GM23338 (cell line): ENCODE results near the gene TPCN2. TPM values are rescaled to one million over a fixed set of nuclear protein-coding genes. Genes with fewer than 3 reads are reported as not detected.

ENCODE experiments used
- ATAC-seq: fragments of 200-7000 bp; cut with Tn5 transposase; 3 replicates; pipeline ENCODE4 v1.9.1; 2020
- DNase-seq: peaks from one replicate; pipeline ENCODE4 v3.0.0-alpha.2; 2015; ENCODE audit warnings: low spot score
- H2AFZ ChIP-seq: fragments of 200-600 bp; sonication (generic); 2 replicates; pipeline ENCODE4 v1.8.0; 2016; ENCODE audit warnings: antibody characterized with exemption, mild to moderate bottlenecking, moderate library complexity
- H3F3A ChIP-seq: fragments of 200-600 bp; sonication (generic); replicated peaks from 2 replicates; pipeline ENCODE4 v1.8.0; 2017; ENCODE audit warnings: antibody characterized with exemption, mixed run types, low read depth
- H3K27ac ChIP-seq: fragments of 200-600 bp; sonication (generic); 2 replicates; pipeline ENCODE4 v1.6.1; 2016; ENCODE audit warnings: low read depth
- H3K27me3 ChIP-seq: fragments of 200-600 bp; sonication (generic); 2 replicates; pipeline ENCODE4 v1.8.0; 2016; ENCODE audit warnings: mild to moderate bottlenecking, mixed run types, moderate library complexity; ENCODE audit not compliant: insufficient read depth
- H3K36me3 ChIP-seq: fragments of 200-600 bp; sonication (generic); 2 replicates; pipeline ENCODE4 v1.8.0; 2016; ENCODE audit warnings: mild to moderate bottlenecking; ENCODE audit not compliant: insufficient read depth
- H3K4me1 ChIP-seq: fragments of 200-600 bp; sonication (generic); 2 replicates; pipeline ENCODE4 v1.8.0; 2016; ENCODE audit warnings: mild to moderate bottlenecking, moderate library complexity; ENCODE audit not compliant: insufficient read depth
- H3K4me2 ChIP-seq: fragments of 200-600 bp; sonication (generic); 2 replicates; pipeline ENCODE4 v1.7.1; 2017; ENCODE audit warnings: mixed run types
- H3K4me3 ChIP-seq: fragments of 200-600 bp; sonication (generic); 2 replicates; pipeline ENCODE4 v1.6.1; 2016; ENCODE audit warnings: mixed run types
- H3K79me2 ChIP-seq: fragments of 200-600 bp; sonication (generic); replicated peaks from 2 replicates; pipeline ENCODE4 v1.8.0; 2017; ENCODE audit warnings: mild to moderate bottlenecking; ENCODE audit not compliant: insufficient read depth
- H3K9me2 ChIP-seq: fragments of 200-600 bp; sonication (generic); 2 replicates; pipeline ENCODE4 v1.8.0; 2017; ENCODE audit not compliant: insufficient read depth
- H4K20me1 ChIP-seq: fragments of 200-600 bp; sonication (generic); replicated peaks from 2 replicates; pipeline ENCODE4 v1.8.0; 2017; ENCODE audit warnings: mild to moderate bottlenecking; ENCODE audit not compliant: insufficient read depth
- H3K27ac Mint-ChIP-seq: 2 replicates; pipeline ENCODE4 v1.8.0; 2020; ENCODE audit warnings: inconsistent platforms, mild to moderate bottlenecking, moderate library complexity, mixed read lengths
- H3K27me3 Mint-ChIP-seq: 3 replicates; pipeline ENCODE4 v1.8.0; 2022; ENCODE audit warnings: low read depth, mild to moderate bottlenecking, moderate library complexity, mixed read lengths, inconsistent platforms; ENCODE audit not compliant: insufficient read depth, poor library complexity
- H3K36me3 Mint-ChIP-seq: 3 replicates; pipeline ENCODE4 v1.8.0; 2021; ENCODE audit warnings: low read depth, mild to moderate bottlenecking, inconsistent platforms, moderate library complexity, mixed read lengths
- H3K4me1 Mint-ChIP-seq: 3 replicates; pipeline ENCODE4 v1.8.0; 2020; ENCODE audit warnings: mild to moderate bottlenecking, inconsistent platforms, mixed read lengths
- H3K4me3 Mint-ChIP-seq: 3 replicates; pipeline ENCODE4 v1.8.0; 2021; ENCODE audit warnings: moderate library complexity, mild to moderate bottlenecking, inconsistent platforms, mixed read lengths
- H3K9me3 Mint-ChIP-seq: 3 replicates; pipeline ENCODE4 v1.8.0; 2020; ENCODE audit warnings: moderate library complexity, mild to moderate bottlenecking, inconsistent platforms, mixed read lengths
- CREB1 ChIP-seq: fragments of 250-450 bp; sonication (Bioruptor Pico); IDR thresholded peaks from 2 replicates; pipeline ENCODE4 v1.5.0; 2020; ENCODE audit warnings: low read depth, mild to moderate bottlenecking, moderate library complexity
- EZH2 ChIP-seq: fragments of 200-600 bp; sonication (generic); IDR thresholded peaks from one replicate; pipeline ENCODE4 v1.8.0; 2017; ENCODE audit warnings: antibody characterized with exemption, mild to moderate bottlenecking, low read depth; ENCODE audit not compliant: unreplicated experiment
- EZH2phosphoT487 ChIP-seq: fragments of 200-600 bp; sonication (generic); IDR thresholded peaks from one replicate; pipeline ENCODE4 v1.8.1; 2018; ENCODE audit warnings: antibody characterized with exemption; ENCODE audit not compliant: unreplicated experiment
- JUNB ChIP-seq: IDR thresholded peaks from one replicate; pipeline ENCODE4 v1.6.1; 2016; ENCODE audit warnings: antibody characterized with exemption; ENCODE audit not compliant: unreplicated experiment
- NANOG ChIP-seq: IDR thresholded peaks from 2 replicates; pipeline ENCODE4 v1.6.1; 2016; ENCODE audit warnings: antibody characterized with exemption, borderline replicate concordance
- POLR2AphosphoS5 ChIP-seq: IDR thresholded peaks from 2 replicates; pipeline ENCODE4 v1.6.1; 2016; ENCODE audit warnings: antibody characterized with exemption, low read depth
- ZNF114 ChIP-seq: fragments of 250-450 bp; sonication (Bioruptor Pico); IDR thresholded peaks from 2 replicates; pipeline ENCODE4 v1.5.0; 2020; ENCODE audit warnings: mild to moderate bottlenecking, moderate library complexity
- ZNF331 ChIP-seq: fragments of 250-450 bp; sonication (Bioruptor Pico); IDR thresholded peaks from 2 replicates; pipeline ENCODE4 v1.5.0; 2020; ENCODE audit warnings: low read depth, mild to moderate bottlenecking, moderate library complexity
- polyA plus RNA-seq: library from polyadenylated mRNA; unstranded; fragments of >200 nt; fragmentation: Nextera tagmentation; extraction: Ambion mirVana; gene quantifications from 2 replicates; pipeline ENCODE4 v1.2.1, GENCODE V29; 2016
- total RNA-seq: library from RNA; depleted of rRNA; stranded (reverse); fragments of >200 nt; shearing (Covaris generic); gene quantifications from 2 replicates; pipeline ENCODE4 v1.2.3, GENCODE V29; 2014
- TF ChIP-seq, protein P1 (sequence below): fragments of 250-450 bp; sonication (Bioruptor Pico); IDR thresholded peaks from 2 replicates; pipeline ENCODE4 v1.5.0; 2020; ENCODE audit warnings: mild to moderate bottlenecking, moderate library complexity
- TF ChIP-seq, protein P2 (sequence below), 2 experiments: fragments of 200-600 bp in 1 of 2; sonication (generic) in 1 of 2; conservative IDR thresholded peaks; 2 replicates each; pipeline versions ENCODE4 v1.5.1 to v1.6.1; 2016 to 2017; ENCODE audit warnings: antibody characterized with exemption in 2 of 2, low read depth in 2 of 2, mild to moderate bottlenecking in 2 of 2, moderate library complexity in 1 of 2
- TF ChIP-seq, protein P3 (sequence below): IDR thresholded peaks from one replicate; pipeline ENCODE4 v1.6.1; 2018; ENCODE audit warnings: antibody characterized with exemption; ENCODE audit not compliant: unreplicated experiment
- TF ChIP-seq, protein P4 (sequence below): IDR thresholded peaks from 2 replicates; pipeline ENCODE4 v1.6.1; 2016; ENCODE audit warnings: antibody characterized with exemption

Gene TPCN2
- total and polyA plus RNA-seq, 2 experiments from 2014 or later: 5.8 to 14.7 TPM

DNA sequence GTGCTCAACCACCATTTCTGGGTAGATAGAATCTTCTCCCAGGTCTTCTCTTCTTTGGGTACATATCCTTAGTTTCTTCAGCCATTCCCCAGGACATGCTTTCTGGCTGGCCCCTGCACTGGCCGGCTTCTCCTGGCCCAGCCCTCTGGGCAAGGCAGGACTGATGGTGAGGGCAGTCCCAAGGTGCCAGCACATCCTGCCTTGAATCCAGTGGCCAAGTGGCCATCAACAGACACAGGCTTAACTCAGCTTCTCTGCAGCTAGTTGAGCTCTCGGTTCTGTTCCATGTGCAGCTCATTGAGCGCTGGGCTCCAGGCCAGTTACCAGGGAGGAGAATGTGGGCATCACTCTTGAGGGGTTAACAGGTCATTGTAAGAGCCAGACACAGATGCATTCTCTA lies 124.6 kb downstream of the TPCN2 start (continued):
- TF ChIP-seq, protein P1, sequence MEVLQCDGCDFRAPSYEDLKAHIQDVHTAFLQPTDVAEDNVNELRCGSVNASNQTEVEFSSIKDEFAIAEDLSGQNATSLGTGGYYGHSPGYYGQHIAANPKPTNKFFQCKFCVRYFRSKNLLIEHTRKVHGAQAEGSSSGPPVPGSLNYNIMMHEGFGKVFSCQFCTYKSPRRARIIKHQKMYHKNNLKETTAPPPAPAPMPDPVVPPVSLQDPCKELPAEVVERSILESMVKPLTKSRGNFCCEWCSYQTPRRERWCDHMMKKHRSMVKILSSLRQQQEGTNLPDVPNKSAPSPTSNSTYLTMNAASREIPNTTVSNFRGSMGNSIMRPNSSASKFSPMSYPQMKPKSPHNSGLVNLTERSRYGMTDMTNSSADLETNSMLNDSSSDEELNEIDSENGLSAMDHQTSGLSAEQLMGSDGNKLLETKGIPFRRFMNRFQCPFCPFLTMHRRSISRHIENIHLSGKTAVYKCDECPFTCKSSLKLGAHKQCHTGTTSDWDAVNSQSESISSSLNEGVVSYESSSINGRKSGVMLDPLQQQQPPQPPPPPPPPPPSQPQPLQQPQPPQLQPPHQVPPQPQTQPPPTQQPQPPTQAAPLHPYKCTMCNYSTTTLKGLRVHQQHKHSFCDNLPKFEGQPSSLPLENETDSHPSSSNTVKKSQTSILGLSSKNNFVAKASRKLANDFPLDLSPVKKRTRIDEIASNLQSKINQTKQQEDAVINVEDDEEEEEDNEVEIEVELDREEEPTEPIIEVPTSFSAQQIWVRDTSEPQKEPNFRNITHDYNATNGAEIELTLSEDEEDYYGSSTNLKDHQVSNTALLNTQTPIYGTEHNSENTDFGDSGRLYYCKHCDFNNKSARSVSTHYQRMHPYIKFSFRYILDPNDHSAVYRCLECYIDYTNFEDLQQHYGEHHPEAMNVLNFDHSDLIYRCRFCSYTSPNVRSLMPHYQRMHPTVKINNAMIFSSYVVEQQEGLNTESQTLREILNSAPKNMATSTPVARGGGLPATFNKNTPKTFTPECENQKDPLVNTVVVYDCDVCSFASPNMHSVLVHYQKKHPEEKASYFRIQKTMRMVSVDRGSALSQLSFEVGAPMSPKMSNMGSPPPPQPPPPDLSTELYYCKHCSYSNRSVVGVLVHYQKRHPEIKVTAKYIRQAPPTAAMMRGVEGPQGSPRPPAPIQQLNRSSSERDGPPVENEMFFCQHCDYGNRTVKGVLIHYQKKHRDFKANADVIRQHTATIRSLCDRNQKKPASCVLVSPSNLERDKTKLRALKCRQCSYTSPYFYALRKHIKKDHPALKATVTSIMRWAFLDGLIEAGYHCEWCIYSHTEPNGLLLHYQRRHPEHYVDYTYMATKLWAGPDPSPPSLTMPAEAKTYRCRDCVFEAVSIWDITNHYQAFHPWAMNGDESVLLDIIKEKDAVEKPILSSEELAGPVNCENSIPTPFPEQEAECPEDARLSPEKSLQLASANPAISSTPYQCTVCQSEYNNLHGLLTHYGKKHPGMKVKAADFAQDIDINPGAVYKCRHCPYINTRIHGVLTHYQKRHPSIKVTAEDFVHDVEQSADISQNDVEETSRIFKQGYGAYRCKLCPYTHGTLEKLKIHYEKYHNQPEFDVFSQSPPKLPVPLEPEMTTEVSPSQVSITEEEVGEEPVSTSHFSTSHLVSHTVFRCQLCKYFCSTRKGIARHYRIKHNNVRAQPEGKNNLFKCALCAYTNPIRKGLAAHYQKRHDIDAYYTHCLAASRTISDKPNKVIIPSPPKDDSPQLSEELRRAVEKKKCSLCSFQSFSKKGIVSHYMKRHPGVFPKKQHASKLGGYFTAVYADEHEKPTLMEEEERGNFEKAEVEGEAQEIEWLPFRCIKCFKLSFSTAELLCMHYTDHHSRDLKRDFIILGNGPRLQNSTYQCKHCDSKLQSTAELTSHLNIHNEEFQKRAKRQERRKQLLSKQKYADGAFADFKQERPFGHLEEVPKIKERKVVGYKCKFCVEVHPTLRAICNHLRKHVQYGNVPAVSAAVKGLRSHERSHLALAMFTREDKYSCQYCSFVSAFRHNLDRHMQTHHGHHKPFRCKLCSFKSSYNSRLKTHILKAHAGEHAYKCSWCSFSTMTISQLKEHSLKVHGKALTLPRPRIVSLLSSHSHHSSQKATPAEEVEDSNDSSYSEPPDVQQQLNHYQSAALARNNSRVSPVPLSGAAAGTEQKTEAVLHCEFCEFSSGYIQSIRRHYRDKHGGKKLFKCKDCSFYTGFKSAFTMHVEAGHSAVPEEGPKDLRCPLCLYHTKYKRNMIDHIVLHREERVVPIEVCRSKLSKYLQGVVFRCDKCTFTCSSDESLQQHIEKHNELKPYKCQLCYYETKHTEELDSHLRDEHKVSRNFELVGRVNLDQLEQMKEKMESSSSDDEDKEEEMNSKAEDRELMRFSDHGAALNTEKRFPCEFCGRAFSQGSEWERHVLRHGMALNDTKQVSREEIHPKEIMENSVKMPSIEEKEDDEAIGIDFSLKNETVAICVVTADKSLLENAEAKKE (CRISPR knock-in tag): no peak
- no peak for TF ChIP-seq ZNF331 (CRISPR knock-in tag)

DNA sequence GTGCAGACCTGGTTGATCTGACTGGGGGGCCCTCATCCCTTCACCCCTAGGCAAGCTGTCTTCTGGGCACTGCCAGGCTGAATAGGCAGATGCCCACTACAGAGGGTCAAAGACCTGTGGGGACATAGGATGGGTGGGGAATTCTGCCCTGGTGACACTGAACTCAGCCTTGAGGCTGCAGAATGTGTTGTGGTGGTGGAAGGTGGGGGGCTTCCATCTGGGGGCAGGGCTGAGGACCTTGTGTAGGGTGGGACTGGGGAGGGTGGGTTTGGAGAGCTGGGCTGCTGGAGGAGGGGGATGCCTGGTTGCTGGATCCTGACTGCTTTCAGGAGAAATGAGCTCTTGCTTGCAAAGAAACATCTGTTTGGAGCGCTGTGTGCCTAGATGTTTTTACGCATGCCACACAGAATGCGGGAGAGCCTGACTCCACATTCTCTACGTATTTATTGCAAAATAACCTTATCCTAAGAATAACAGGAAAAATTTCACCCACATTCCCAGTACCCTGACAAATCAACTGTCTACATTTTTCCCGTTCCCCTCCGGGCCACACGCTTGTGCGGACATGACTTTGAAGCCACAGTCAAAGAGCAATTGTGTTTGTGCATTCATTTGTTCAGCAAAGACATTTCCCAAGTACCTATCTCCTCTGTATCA lies 125.3 kb downstream of the TPCN2 start:
- Mint-ChIP-seq H3K27me3 (peaks cover 14% of the 10 kb centered on the region), H3K4me1 (no peaks in the 10 kb centered on the region), H3K36me3 (no peaks in the 10 kb centered on the region), H3K9me3 (peaks cover 5% of the 10 kb centered on the region), H3K27ac (no peak overlapping the region), H3K4me3 (no peak overlapping the region)
- Histone ChIP-seq H2AFZ (no peak overlapping the region), H3K79me2 (no peaks in the 10 kb centered on the region), H3K4me1 (no peaks in the 10 kb centered on the region), H3F3A (no peaks in the 10 kb centered on the region), H4K20me1 (no peaks in the 10 kb centered on the region), H3K9me2 (no peaks in the 10 kb centered on the region; the same call in 1 of the 2 replicates), H3K36me3 (no peaks in the 10 kb centered on the region), H3K27ac (no peak overlapping the region), H3K4me3 (no peak overlapping the region), H3K27me3 (no peaks in the 10 kb centered on the region), H3K4me2 (no peak overlapping the region)
- ATAC-seq: no peak
- DNase-seq: no peak
- no peak for TF ChIP-seq EZH2phosphoT487
- no peak for TF ChIP-seq POLR2AphosphoS5
- no peak for TF ChIP-seq ZNF331 (CRISPR knock-in tag)
- TF ChIP-seq, protein P2, sequence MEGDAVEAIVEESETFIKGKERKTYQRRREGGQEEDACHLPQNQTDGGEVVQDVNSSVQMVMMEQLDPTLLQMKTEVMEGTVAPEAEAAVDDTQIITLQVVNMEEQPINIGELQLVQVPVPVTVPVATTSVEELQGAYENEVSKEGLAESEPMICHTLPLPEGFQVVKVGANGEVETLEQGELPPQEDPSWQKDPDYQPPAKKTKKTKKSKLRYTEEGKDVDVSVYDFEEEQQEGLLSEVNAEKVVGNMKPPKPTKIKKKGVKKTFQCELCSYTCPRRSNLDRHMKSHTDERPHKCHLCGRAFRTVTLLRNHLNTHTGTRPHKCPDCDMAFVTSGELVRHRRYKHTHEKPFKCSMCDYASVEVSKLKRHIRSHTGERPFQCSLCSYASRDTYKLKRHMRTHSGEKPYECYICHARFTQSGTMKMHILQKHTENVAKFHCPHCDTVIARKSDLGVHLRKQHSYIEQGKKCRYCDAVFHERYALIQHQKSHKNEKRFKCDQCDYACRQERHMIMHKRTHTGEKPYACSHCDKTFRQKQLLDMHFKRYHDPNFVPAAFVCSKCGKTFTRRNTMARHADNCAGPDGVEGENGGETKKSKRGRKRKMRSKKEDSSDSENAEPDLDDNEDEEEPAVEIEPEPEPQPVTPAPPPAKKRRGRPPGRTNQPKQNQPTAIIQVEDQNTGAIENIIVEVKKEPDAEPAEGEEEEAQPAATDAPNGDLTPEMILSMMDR (conservative IDR thresholded peaks at IDR 0.05; ENCODE audit: low read depth in 2 of 2): no peak
- no peak for TF ChIP-seq JUNB
- TF ChIP-seq, protein P3, sequence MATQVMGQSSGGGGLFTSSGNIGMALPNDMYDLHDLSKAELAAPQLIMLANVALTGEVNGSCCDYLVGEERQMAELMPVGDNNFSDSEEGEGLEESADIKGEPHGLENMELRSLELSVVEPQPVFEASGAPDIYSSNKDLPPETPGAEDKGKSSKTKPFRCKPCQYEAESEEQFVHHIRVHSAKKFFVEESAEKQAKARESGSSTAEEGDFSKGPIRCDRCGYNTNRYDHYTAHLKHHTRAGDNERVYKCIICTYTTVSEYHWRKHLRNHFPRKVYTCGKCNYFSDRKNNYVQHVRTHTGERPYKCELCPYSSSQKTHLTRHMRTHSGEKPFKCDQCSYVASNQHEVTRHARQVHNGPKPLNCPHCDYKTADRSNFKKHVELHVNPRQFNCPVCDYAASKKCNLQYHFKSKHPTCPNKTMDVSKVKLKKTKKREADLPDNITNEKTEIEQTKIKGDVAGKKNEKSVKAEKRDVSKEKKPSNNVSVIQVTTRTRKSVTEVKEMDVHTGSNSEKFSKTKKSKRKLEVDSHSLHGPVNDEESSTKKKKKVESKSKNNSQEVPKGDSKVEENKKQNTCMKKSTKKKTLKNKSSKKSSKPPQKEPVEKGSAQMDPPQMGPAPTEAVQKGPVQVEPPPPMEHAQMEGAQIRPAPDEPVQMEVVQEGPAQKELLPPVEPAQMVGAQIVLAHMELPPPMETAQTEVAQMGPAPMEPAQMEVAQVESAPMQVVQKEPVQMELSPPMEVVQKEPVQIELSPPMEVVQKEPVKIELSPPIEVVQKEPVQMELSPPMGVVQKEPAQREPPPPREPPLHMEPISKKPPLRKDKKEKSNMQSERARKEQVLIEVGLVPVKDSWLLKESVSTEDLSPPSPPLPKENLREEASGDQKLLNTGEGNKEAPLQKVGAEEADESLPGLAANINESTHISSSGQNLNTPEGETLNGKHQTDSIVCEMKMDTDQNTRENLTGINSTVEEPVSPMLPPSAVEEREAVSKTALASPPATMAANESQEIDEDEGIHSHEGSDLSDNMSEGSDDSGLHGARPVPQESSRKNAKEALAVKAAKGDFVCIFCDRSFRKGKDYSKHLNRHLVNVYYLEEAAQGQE: no peak
- no peak for TF ChIP-seq CREB1
- TF ChIP-seq ZNF114 (CRISPR knock-in tag): no peak
- TF ChIP-seq NANOG: no peak
- TF ChIP-seq, protein P4, sequence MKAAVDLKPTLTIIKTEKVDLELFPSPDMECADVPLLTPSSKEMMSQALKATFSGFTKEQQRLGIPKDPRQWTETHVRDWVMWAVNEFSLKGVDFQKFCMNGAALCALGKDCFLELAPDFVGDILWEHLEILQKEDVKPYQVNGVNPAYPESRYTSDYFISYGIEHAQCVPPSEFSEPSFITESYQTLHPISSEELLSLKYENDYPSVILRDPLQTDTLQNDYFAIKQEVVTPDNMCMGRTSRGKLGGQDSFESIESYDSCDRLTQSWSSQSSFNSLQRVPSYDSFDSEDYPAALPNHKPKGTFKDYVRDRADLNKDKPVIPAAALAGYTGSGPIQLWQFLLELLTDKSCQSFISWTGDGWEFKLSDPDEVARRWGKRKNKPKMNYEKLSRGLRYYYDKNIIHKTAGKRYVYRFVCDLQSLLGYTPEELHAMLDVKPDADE: no peak
- no peak for TF ChIP-seq EZH2
